Measurements from ENCODE around the gene TM9SF2. TPM values are rescaled to one million over a fixed set of nuclear protein-coding genes. Genes with fewer than 3 reads are reported as not detected.

Gene TM9SF2
- total and polyA plus RNA-seq, 11 donors: 22.4 to 84.3 (median 68.2) TPM

- H3K27ac ChIP-seq: peak overlapping the region in 1 of 12 donors; percentile 61
- DNase-seq: no peak
- H3K27me3 ChIP-seq: no peaks in the 10 kb centered on the region
- WGBS, 4 donors: 80 to 90% (median 84%) methylated on average over 8 of the region's 8 CpGs
- H3K4me1 ChIP-seq: peaks cover 0 to 22% (median 0%) of the 10 kb centered on the region in 12 donors
- peak in 3 of 4 donors; percentile 28 to 65 (median 54) for ATAC-seq
- no peaks in the 10 kb centered on the region for H3K9me3 ChIP-seq
- H3K4me3 ChIP-seq: no peak overlapping the region
- TF ChIP-seq POLR2A (IDR thresholded peaks at IDR 0.05): no peak
- TF ChIP-seq, protein P1, sequence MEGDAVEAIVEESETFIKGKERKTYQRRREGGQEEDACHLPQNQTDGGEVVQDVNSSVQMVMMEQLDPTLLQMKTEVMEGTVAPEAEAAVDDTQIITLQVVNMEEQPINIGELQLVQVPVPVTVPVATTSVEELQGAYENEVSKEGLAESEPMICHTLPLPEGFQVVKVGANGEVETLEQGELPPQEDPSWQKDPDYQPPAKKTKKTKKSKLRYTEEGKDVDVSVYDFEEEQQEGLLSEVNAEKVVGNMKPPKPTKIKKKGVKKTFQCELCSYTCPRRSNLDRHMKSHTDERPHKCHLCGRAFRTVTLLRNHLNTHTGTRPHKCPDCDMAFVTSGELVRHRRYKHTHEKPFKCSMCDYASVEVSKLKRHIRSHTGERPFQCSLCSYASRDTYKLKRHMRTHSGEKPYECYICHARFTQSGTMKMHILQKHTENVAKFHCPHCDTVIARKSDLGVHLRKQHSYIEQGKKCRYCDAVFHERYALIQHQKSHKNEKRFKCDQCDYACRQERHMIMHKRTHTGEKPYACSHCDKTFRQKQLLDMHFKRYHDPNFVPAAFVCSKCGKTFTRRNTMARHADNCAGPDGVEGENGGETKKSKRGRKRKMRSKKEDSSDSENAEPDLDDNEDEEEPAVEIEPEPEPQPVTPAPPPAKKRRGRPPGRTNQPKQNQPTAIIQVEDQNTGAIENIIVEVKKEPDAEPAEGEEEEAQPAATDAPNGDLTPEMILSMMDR (IDR thresholded peaks at IDR 0.05): no peak
- intact Hi-C loops (cut with DNase I): no loop called here
- H3K36me3 ChIP-seq: peaks cover 0 to 99% (median 91%) of the 10 kb centered on the region in 9 donors
Observed at GRCh38 chr13:99542788-99543406, 41.6 kb downstream of the TM9SF2 start.

GRCh38 chr13:99545361-99545760 is 44.1 kb downstream of the TM9SF2 start:
- intact Hi-C loops (cut with DNase I): no loop called here
- DNase-seq (no peak), ATAC-seq (no peak)
- no peaks in the 10 kb centered on the region for H3K27me3 ChIP-seq
- peaks cover 0 to 33% (median 0%) of the 10 kb centered on the region in 12 donors for H3K4me1 ChIP-seq
- no peak overlapping the region for H3K27ac ChIP-seq
- peaks cover 0 to 100% (median 94%) of the 10 kb centered on the region in 9 donors for H3K36me3 ChIP-seq
- WGBS, 4 donors: 95 to 98% (median 96%) methylated on average over 6 of the region's 6 CpGs
- no peak for TF ChIP-seq POLR2A (IDR thresholded peaks at IDR 0.05)
- TF ChIP-seq, protein P1 (IDR thresholded peaks at IDR 0.05): no peak
- H3K9me3 ChIP-seq: no peaks in the 10 kb centered on the region
- H3K4me3 ChIP-seq: no peak overlapping the region

DNA sequence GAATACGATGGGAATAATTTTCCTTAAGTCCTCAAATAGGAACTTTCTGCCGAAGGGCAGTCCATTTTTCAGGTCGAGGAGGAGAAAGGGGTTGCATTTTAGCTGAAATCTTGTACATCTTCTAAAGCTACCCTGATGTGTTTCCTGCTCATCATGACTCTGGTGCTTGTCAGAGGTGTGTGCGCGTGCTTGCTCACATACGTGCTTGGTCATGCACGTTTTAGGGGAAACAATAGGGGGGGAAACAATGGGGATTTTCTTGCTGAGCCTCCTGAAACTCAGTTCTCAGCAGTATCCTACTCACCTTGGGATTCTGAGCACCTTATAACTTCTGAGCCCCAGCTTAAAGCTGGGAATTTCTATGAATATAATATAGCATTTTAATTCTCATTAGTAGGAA is 44.7 kb downstream of the TM9SF2 start:
- Histone ChIP-seq H3K27ac (no peak overlapping the region), H3K9me3 (no peaks in the 10 kb centered on the region), H3K36me3 (peaks cover 0 to 100% (median 95%) of the 10 kb centered on the region in 9 donors), H3K4me1 (peaks cover 0 to 33% (median 0%) of the 10 kb centered on the region in 12 donors), H3K27me3 (no peaks in the 10 kb centered on the region), H3K4me3 (no peak overlapping the region)
- no peak for DNase-seq
- intact Hi-C loops (cut with DNase I): no loop called here
- 78 to 95% (median 93%) methylated on average over 7 of the region's 7 CpGs for WGBS, 4 donors
- no peak for TF ChIP-seq POLR2A (IDR thresholded peaks at IDR 0.05)
- TF ChIP-seq, protein P1 (IDR thresholded peaks at IDR 0.05): no peak
- ATAC-seq: no peak

GRCh38 chr13:99546878-99547277 is 45.6 kb downstream of the TM9SF2 start:
- TF ChIP-seq, protein P1 (IDR thresholded peaks at IDR 0.05): no peak
- TF ChIP-seq POLR2A (IDR thresholded peaks at IDR 0.05): no peak
- Histone ChIP-seq H3K4me1 (peaks cover 0 to 32% (median 0%) of the 10 kb centered on the region in 12 donors), H3K27me3 (no peaks in the 10 kb centered on the region), H3K27ac (no peak overlapping the region), H3K36me3 (peaks cover 0 to 100% (median 95%) of the 10 kb centered on the region in 9 donors), H3K4me3 (no peak overlapping the region), H3K9me3 (no peaks in the 10 kb centered on the region)
- intact Hi-C loops (cut with DNase I): no loop called here
- ATAC-seq (no peak), DNase-seq (no peak)
- 83 to 98% (median 92%) methylated on average over 7 of the region's 7 CpGs for WGBS, 4 donors

Data from heart left ventricle (tissue), 16 donors.